Tibial artery (tissue), 4 donors: ENCODE measurements around the gene PARP12.

Experiments
- DNase-seq, 2 donors: peaks; one replicate each; pipeline ENCODE4 v3.0.0-alpha.2; 2019
- H3K27ac ChIP-seq, 2 donors: fragments of 200-600 bp; sonication (generic) in 1 of 2; 1 replicate in 1 of 2; 2 replicates in 1 of 2; pipeline ENCODE4 v1.5.1; 2018 to 2019; ENCODE audit warnings: mild to moderate bottlenecking in 1 of 2
- H3K27me3 ChIP-seq, 2 donors: fragments of 200-600 bp; sonication (generic) in 1 of 2; one replicate each; pipeline versions ENCODE4 v1.5.1 to v1.6.0; 2016 to 2019
- H3K36me3 ChIP-seq, 3 donors: fragments of 200-600 bp; sonication (generic) in 2 of 3; one replicate each; pipeline ENCODE4 v1.5.1; 2016 to 2019; ENCODE audit warnings: mild to moderate bottlenecking in 2 of 3
- H3K4me1 ChIP-seq, 4 donors: fragments of 200-600 bp; sonication (generic) in 2 of 4; 1 replicate in 3 of 4; 2 replicates in 1 of 4; pipeline ENCODE4 v1.5.1; 2016 to 2019
- H3K4me3 ChIP-seq, 2 donors: fragments of 200-600 bp; sonication (generic) in 1 of 2; 1 replicate in 1 of 2; 2 replicates in 1 of 2; pipeline ENCODE4 v1.5.1; 2018 to 2019; ENCODE audit warnings: mild to moderate bottlenecking in 2 of 2
- H3K9me3 ChIP-seq, 3 donors: fragments of 200-600 bp; sonication (generic) in 1 of 3; one replicate each; pipeline ENCODE4 v1.5.1; 2016 to 2019
- CTCF ChIP-seq, 2 experiments: fragments of 200-600 bp in 1 of 2; fragments of 450-650 bp in 1 of 2; IDR thresholded peaks; one replicate each; pipeline ENCODE4 v1.5.1; 2017 to 2019; ENCODE audit warnings: antibody characterized with exemption in 2 of 2, mild to moderate bottlenecking in 1 of 2, moderate library complexity in 1 of 2
- intact Hi-C: fragments of 100-400 bp; cut with DNase I; formaldehyde crosslinking; loops from one replicate; pipeline ENCODE4 v1.15.0; 2023; ENCODE audit warnings: low total_unique reads

Gene PARP12

GRCh38 chr7:139976055-139976837 lies 86.5 kb downstream of the PARP12 start:
- intact Hi-C loops, result no loop called here
- Histone ChIP-seq H3K27ac (no peak overlapping the region), H3K4me1 (no peaks in the 10 kb centered on the region), H3K36me3 (no peaks in the 10 kb centered on the region), H3K9me3 (no peaks in the 10 kb centered on the region), H3K4me3 (no peak overlapping the region), H3K27me3 (peaks cover 0 to 10% of the 10 kb centered on the region in 2 donors)
- DNase-seq, result no peak
- TF ChIP-seq CTCF (IDR thresholded peaks at IDR 0.05), result no peak

GRCh38 chr7:139974179-139974811 lies 88.5 kb downstream of the PARP12 start:
- no peak for TF ChIP-seq CTCF (IDR thresholded peaks at IDR 0.05)
- intact Hi-C loops, result no loop called here
- Histone ChIP-seq H3K36me3 (no peaks in the 10 kb centered on the region), H3K4me3 (no peak overlapping the region), H3K9me3 (no peaks in the 10 kb centered on the region), H3K27me3 (peaks cover 0 to 10% of the 10 kb centered on the region in 2 donors), H3K27ac (no peak overlapping the region), H3K4me1 (no peaks in the 10 kb centered on the region)
- no peak for DNase-seq
